ENCODE results near the gene MICB. TPM values are rescaled to one million over a fixed set of nuclear protein-coding genes. Genes with fewer than 3 reads are reported as not detected.
"Not testable (repeated sequence)": the region's sequence is repeated elsewhere in the genome, so short reads cannot be mapped to it uniquely, and the experiment has no call there.

MICB gene
- 10 to 100 TPM; 16.0 to 26.0 (median 22.6) TPM for total RNA-seq (2021; fragmentation: NEBNext Ultra II Directional; extraction: Animal tissue kit (Norgen Biotek cat#: 25700))
- long read RNA-seq, transcript MICB-204 (6 exons, 2,411 nt), result major isoform, 16 of 24 reads
- long read RNA-seq, partial matches to known transcripts, result 5 of 24 reads
- long read RNA-seq, other reads (novel, unspliced or antisense), result 1 of 24 reads

DNA sequence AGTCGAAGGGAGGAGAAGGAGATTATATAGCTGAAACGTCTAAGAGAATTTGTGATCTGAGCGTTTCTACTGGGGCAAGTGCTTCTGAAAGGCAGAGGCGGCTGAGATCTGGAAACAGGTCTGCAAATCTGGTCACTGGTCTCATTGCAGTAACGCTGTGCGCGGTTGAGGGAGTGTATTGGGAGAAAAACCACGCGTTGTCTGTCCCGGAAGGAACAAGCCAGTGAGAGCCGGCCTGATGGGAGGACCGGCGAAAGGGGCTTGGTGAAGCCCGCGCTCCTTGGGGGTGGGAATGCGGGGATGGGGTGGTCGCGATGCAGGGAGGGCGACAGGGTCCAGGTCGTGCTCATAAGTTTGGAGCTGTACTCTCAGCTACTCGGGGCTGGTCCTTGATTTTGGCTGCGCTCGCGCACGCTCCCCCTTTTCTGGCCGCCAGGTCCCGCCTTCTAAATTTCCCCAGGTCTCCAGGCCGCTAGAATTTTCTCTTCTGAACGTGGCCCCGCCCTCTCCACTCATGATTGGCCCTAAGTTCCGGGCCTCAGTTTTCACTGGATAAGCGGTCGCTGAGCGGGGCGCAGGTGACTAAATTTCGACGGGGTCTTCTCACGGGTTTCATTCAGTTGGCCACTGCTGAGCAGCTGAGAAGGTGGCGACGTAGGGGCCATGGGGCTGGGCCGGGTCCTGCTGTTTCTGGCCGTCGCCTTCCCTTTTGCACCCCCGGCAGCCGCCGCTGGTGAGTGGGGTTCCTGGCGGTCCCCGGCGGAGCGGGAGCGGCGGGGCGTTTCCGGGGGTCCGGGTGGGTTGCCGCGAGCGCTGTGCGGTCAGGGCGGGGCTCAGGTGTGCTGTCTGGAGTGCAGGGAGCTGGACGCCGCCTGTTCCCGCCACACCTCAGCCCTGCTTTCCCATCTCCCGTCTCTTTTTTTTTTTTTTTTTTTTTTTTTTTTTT lies at the start of gene MICB:
TSS of gene MICB (plus strand) at position 615 of the 946 bp plus-strand sequence. CDS start at position 664, 49 bp downstream.
- Mint-ChIP-seq H3K4me3 (peak within 1 kb of the TSS; percentile 92), H3K9me3 (no peaks in the 10 kb centered on the region), H3K36me3 (ENCODE audit: low read depth) (peaks cover 4% of the 10 kb centered on the region; the same call in 1 of the 2 replicates), H3K27ac (peak within 1 kb of the TSS; percentile 89), H3K4me1 (ENCODE audit: low read depth) (peaks cover 59% of the 10 kb centered on the region), H3K27me3 (ENCODE audit: insufficient read depth) (peaks cover 2% of the 10 kb centered on the region)
- peak; percentile 74 for DNase-seq
- TF ChIP-seq, protein P1, sequence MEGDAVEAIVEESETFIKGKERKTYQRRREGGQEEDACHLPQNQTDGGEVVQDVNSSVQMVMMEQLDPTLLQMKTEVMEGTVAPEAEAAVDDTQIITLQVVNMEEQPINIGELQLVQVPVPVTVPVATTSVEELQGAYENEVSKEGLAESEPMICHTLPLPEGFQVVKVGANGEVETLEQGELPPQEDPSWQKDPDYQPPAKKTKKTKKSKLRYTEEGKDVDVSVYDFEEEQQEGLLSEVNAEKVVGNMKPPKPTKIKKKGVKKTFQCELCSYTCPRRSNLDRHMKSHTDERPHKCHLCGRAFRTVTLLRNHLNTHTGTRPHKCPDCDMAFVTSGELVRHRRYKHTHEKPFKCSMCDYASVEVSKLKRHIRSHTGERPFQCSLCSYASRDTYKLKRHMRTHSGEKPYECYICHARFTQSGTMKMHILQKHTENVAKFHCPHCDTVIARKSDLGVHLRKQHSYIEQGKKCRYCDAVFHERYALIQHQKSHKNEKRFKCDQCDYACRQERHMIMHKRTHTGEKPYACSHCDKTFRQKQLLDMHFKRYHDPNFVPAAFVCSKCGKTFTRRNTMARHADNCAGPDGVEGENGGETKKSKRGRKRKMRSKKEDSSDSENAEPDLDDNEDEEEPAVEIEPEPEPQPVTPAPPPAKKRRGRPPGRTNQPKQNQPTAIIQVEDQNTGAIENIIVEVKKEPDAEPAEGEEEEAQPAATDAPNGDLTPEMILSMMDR (IDR thresholded peaks at IDR 0.05), result peak; percentile 22

DNA sequence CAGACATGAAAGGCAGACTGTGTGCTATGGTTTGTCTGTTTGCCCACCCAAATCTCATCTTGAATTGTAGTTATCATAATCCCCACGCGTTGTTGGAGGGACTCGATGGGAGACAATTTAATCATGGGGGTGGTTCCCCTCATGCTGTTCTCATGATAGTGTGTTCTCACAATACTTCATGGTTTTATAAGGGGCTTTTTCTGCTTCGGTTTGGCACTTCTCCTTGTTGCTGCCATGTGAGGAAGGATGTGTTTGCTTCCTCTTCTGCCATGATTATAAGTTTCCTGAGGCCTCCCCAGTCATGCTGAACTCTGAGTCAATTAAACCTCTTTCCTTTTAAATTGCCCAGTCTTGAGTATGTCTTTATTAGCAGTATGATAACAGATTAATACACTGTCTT lies 47.2 kb upstream of the MICB start:
- DNase-seq, result no peak
- Mint-ChIP-seq H3K36me3 (ENCODE audit: low read depth) (no peaks in the 10 kb centered on the region), H3K27ac (no peak overlapping the region), H3K4me3 (no peak overlapping the region), H3K27me3 (ENCODE audit: insufficient read depth) (peaks cover 12% of the 10 kb centered on the region), H3K9me3 (peaks cover 4% of the 10 kb centered on the region; the same call in 1 of the 2 replicates), H3K4me1 (ENCODE audit: low read depth) (peaks cover 7% of the 10 kb centered on the region)
- TF ChIP-seq, protein P1 (IDR thresholded peaks at IDR 0.05), result no peak

DNA sequence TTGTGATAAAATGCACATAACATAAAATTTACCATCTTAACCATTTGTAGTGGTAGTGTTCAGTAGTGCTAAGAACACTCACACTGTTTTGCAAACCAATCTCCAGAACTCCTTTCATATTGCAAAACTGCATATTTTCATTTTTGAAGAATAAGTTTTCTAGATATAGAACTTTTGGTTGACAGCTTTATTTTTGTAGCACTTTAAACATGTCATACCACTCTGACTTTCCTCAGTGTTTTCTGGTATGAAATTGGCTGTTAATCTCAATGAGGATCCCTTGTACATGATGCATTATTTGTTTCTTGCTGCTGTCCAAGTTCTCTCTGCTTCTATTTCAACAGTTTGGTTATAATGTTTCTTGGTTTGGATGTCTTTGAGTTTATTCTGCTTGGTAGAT lies 45.1 kb upstream of the MICB start:
- H3K27me3 Mint-ChIP-seq (ENCODE audit: insufficient read depth), result peaks cover 12% of the 10 kb centered on the region
- H3K36me3 Mint-ChIP-seq (ENCODE audit: low read depth), result no peaks in the 10 kb centered on the region
- peaks cover 4% of the 10 kb centered on the region; the same call in 1 of the 2 replicates for H3K9me3 Mint-ChIP-seq
- TF ChIP-seq, protein P1 (IDR thresholded peaks at IDR 0.05), result no peak
- no peaks in the 10 kb centered on the region for H3K4me1 Mint-ChIP-seq (ENCODE audit: low read depth)
- DNase-seq, result no peak
- H3K27ac Mint-ChIP-seq, result no peak overlapping the region
- H3K4me3 Mint-ChIP-seq, result no peak overlapping the region

DNA sequence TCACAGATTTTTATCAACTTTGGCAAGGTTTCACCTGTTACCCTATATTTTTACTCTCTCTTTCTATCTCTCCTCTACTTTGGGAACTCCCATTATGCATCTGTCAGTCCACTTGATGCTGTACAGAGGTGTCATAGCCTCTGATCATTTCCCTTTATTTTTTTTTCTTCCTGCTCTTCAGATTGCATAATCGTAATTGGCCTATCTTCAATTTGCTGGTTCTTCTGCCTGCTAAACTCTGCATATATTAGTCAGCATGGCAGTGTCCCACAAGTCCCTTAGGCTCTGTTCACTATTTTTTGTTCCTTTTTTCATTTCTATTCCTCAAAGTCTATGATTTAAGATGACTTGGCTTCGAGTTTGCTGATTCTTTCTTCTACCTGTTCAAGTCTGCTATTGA lies 44.7 kb upstream of the MICB start:
- no peak for DNase-seq
- TF ChIP-seq, protein P1 (IDR thresholded peaks at IDR 0.05), result no peak
- Mint-ChIP-seq H3K27ac (no peak overlapping the region), H3K4me3 (no peak overlapping the region), H3K9me3 (peaks cover 4% of the 10 kb centered on the region; the same call in 1 of the 2 replicates), H3K27me3 (ENCODE audit: insufficient read depth) (peaks cover 12% of the 10 kb centered on the region), H3K36me3 (ENCODE audit: low read depth) (no peaks in the 10 kb centered on the region), H3K4me1 (ENCODE audit: low read depth) (no peaks in the 10 kb centered on the region)

DNA sequence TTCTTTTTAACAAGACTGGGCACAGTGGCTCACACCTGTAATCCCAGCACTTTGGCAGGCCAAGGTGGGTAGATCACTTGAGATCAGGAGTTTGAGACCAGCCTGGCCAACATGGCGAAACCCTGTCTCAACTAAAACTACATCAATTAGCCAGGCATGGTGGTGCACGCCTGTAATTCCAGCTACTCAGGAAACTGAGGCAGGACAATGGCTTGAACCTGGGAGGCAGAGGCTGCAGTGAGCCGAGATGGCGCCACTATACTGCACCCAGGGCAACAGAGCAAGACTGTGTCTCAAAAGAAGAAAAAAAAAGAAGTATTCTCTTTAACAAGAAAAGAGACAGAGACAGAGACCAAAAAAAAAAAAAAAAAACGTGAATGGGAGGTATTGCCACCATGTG lies 38.1 kb upstream of the MICB start:
- H3K4me3 Mint-ChIP-seq; H3K27ac Mint-ChIP-seq; H3K36me3 Mint-ChIP-seq (ENCODE audit: low read depth); DNase-seq; H3K9me3 Mint-ChIP-seq: not testable (repeated sequence)
- Mint-ChIP-seq H3K4me1 (ENCODE audit: low read depth) (peaks cover 13% of the 10 kb centered on the region), H3K27me3 (ENCODE audit: insufficient read depth) (peaks cover 18% of the 10 kb centered on the region)
